ENCODE data around the gene RIT2. TPM values are rescaled to one million over a fixed set of nuclear protein-coding genes. Genes with fewer than 3 reads are reported as not detected.

RIT2 gene
- total RNA-seq, 1 donor from 2014 or later: not detected

- DNase-seq (ENCODE audit: low read depth): no peak
- no peak overlapping the region for H3K4me3 ChIP-seq (ENCODE audit: low read depth, low read length)
- TF ChIP-seq CTCF (conservative IDR thresholded peaks at IDR 0.05; ENCODE audit: low read depth, low read length): no peak
These were observed 260.9 kb downstream of the RIT2 start for GRCh38 chr18:42854558-42854957.

GRCh38 chr18:42850174-42851083 is 265.1 kb downstream of the RIT2 start:
- no peak for DNase-seq (ENCODE audit: low read depth)
- no peak for TF ChIP-seq CTCF (conservative IDR thresholded peaks at IDR 0.05; ENCODE audit: low read depth, low read length)
- no peak overlapping the region for H3K4me3 ChIP-seq (ENCODE audit: low read depth, low read length)

- no peak for TF ChIP-seq CTCF (conservative IDR thresholded peaks at IDR 0.05; ENCODE audit: low read depth, low read length)
- DNase-seq (ENCODE audit: low read depth): no peak
- no peak overlapping the region for H3K4me3 ChIP-seq (ENCODE audit: low read depth, low read length)
These were observed 276.1 kb downstream of the RIT2 start for GRCh38 chr18:42839408-42839807.

GRCh38 chr18:42838546-42839145 is 276.8 kb downstream of the RIT2 start:
- DNase-seq (ENCODE audit: low read depth): no peak

GRCh38 chr18:42830936-42831335 is 284.5 kb downstream of the RIT2 start:
- TF ChIP-seq CTCF (conservative IDR thresholded peaks at IDR 0.05; ENCODE audit: low read depth, low read length): no peak
- no peak for DNase-seq (ENCODE audit: low read depth)
- H3K4me3 ChIP-seq (ENCODE audit: low read depth, low read length): no peak overlapping the region

More at GRCh38 chr18:42838546-42839145, 276.8 kb downstream of the RIT2 start:
- TF ChIP-seq CTCF (conservative IDR thresholded peaks at IDR 0.05; ENCODE audit: low read depth, low read length): no peak
- H3K4me3 ChIP-seq (ENCODE audit: low read depth, low read length): no peak overlapping the region

- H3K4me3 ChIP-seq (ENCODE audit: low read depth, low read length): no peak overlapping the region
- TF ChIP-seq CTCF (conservative IDR thresholded peaks at IDR 0.05; ENCODE audit: low read depth, low read length): no peak
- no peak for DNase-seq (ENCODE audit: low read depth)
These were observed 286.6 kb downstream of the RIT2 start for GRCh38 chr18:42828881-42829280.

All from epithelial cell of proximal tubule (primary cell).